Activated CD4-positive, alpha-beta T cell treated with anti-CD3 and anti-CD28 coated beads, Interleukin-10, Interleukin-2, amounts not matched to agents 100 ng/mL and 50 ng/mL, durations not matched to agents 16 hours and 8 hours (primary cell): ENCODE results near the gene ORC2.
"Not testable (repeated sequence)": the region's sequence is repeated elsewhere in the genome, so short reads cannot be mapped to it uniquely, and the experiment has no call there.

ENCODE experiments used
- DNase-seq: peaks from one replicate; pipeline ENCODE4 v3.0.0-alpha.2; 2020

ORC2 gene

DNA sequence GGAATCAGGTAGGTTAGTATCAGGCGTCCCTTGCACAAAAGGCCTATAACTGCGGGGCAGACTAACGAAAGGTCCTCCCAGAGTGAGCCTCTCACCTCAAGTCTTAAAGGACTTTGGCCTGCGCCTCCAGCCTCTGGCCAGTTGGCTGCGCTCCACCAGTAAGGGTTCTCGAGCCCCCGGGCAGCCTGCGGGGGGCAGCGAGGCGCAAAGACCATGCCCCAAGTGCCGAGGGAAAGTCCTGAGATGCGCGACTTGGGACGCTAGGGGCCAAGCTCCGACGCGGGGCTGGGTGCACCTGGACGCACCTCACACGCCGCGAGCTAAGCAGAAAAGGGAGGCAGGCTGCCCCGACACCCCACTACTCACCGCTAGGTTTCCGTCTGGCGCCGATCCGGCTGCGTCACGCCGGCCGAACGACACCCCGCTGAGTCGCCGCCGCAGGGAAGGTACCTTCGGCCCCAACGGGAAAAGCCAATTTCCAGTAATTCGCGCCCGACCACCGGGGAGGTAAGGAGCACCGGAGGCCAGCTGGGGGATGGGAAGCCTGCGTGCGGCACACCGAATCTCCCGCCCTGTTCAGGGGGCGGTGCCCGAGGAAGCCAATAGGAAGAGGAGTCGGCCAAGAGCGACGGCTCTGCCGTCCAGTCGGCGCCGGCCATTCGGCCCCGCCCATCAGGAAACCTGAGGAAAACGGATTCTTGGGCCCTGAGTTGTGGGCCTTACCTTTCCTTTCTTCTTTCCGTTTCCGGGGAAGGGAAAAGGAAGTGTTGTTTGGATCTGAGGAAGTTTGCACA is at the start of gene ORC2:
TSS of gene ORC2 (minus strand) at position 537 of the 794 bp plus-strand sequence. CDS start 5,537 bp downstream, outside the sequence.
- DNase-seq, result peak; percentile 96

DNA sequence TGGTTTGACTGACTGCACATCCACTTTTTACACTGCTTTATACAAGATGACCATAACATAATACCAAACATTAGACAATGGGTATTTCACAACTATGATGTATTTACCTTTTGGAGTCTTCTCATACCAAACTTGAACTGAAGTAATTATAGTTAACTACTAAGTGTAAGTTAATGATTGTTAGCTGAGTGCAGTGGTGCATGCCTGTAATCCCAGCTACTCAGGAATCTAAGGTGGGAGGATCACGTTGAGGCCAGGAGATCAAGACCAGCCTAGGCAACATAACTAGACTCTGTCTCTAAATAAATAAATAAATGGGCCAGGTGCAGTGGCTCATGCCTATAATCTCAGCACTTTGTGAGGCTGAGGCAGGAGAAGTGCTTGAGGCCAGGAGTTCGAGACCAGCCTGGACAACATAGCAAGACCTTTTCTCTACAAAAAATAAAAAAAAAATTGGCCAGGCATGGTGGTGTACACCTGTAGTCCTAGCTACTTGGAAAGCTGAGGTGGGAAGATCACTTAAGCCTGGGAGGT is 44.9 kb upstream of the ORC2 start:
- no peak for DNase-seq

GRCh38 chr2:201007584-201007998 is 44.1 kb upstream of the ORC2 start:
- DNase-seq, result no peak

GRCh38 chr2:201006704-201007103 is 43.2 kb upstream of the ORC2 start:
- DNase-seq, result no peak

DNA sequence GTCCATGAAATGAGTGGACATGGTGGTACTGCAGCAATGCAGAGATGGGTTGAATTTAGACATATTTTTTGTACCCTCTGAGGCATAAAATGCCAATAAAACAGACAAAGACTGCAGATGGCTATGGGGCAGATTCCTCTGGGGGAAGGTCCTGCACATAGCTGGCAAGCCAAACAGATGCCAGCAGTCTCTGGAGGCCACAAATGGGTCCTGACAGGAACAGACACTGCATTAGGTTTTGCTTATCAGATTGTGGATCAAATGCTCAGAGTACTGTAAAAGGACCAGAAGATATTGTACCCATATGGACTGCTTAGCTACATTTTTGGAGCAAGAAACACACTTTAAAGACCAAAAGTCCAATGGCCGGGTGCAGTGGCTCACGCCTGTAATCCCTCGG is 40.9 kb upstream of the ORC2 start:
- no peak for DNase-seq

- DNase-seq, result no peak
Measured at GRCh38 chr2:200993097-200993496, 29.6 kb upstream of the ORC2 start.

DNA sequence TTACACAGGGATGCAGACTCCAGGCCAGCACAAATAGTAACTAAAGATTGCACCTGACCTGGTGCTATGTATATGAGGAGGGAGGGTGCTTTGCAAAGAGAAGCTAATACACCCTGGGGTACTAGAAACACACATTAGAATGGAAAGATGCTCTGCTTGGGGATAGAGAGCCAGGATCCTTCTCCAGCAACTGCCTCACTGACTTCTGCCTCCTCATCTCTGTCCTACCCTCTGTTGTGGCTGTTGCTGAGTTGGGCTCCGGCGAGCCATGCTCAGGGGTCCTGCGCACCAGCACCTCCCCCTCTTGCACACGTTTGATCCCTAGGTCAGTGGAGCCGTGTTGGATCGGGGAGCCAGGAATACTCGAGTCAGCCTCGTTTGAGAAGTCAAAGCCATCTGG is 23.7 kb upstream of the ORC2 start:
- DNase-seq, result no peak

- DNase-seq, result no peak
Measured at GRCh38 chr2:200985799-200986198, 22.3 kb upstream of the ORC2 start.

DNA sequence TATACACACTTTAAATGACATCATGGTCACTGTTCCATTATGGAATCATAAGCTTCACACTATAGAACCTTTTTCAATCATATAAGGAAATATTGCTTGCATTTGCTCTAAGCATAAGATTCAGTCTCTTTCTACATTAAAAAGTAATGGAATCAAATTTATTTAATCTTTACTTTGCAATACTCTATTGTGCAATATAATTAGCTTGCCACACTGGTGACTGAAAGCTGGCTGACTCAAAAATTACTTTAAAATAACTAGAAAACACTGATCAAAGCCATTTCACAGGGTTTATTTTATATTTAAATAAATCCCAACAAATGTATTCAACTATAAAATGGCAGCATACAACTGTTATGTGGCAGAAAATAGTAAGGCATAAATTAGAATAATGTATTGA is 13.2 kb upstream of the ORC2 start:
- DNase-seq, result no peak

- DNase-seq, result no peak
Measured at GRCh38 chr2:200975672-200976071, 12.2 kb upstream of the ORC2 start.

GRCh38 chr2:200970057-200970456 is 6.6 kb upstream of the ORC2 start:
- DNase-seq, result not testable (repeated sequence)

GRCh38 chr2:200968735-200969134 is 5.3 kb upstream of the ORC2 start:
- DNase-seq, result no peak

DNA sequence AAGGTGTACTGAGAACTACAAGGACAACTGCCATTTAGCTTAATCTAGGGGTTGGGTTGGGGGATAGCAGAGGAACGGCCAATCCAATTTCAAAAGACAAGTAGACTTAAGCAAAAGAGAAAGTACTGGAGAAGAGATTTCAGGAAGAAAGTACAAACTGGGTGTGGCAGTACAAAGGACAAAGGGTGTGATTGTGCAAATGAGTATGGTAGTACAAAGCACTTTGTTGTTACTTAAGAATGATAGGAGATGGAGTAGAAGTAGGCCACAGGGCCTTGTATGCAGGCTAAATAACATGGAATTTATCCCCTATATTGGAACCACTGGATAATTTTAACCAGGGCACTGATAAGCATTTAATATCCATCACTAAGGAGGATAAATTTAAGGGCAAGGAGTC is 4.7 kb upstream of the ORC2 start:
- no peak for DNase-seq

GRCh38 chr2:200966770-200967169 is 3.3 kb upstream of the ORC2 start:
- DNase-seq, result peak; percentile 44

- no peak for DNase-seq
Measured at GRCh38 chr2:200964498-200964897, 1.0 kb upstream of the ORC2 start.

DNA sequence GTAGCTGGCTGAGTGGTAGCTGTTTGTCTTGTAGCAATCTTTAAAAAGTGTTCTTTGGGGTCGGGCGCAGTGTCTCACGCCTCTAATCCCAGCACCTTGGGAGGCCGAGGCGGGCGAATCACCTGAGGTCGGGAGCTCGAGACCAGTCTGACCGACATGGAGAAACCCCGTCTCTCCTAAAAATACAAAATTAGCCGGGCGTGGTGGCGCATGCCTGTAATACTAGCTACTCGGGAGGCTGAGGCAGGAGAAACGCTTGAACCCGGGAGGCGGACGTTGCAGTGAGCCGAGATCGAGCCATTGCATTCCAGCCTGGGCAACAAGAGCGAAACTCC is 425 bp upstream of the ORC2 start:
- not testable (repeated sequence) for DNase-seq

DNA sequence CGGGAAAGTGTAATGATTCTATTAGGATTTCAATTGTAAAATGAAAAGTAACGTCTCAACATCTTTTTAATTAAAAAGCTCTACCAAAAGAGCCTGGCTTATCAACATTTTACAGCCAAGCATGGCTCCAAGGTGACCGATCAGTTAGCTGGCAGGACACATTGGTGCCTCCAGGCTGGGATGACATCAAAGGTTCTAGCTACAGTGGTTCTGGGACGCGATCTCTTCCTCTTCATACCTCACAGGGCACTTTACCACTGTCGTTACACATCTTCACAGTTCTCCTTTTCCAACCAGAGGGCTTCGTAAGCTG is 693 bp downstream of the ORC2 start:
- no peak for DNase-seq

DNA sequence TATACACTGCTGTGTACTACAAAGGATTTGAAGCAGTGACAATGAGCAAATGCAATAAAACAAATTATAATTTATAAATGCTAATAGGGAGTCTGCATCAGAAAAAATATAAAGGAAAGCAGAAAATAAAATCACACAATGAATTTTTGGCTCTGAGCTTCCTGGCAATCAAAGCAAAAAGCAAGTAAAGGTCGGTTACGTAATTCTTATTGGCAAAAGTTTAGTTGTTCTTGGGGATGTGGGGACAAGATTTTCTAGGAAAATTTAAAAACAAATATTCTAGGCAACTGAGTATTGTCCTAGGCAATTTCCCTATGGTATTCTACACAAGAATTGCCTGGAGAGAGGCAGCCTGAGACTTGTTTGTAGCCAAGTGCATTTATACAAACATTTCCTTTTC is 1.8 kb downstream of the ORC2 start:
- no peak for DNase-seq

DNA sequence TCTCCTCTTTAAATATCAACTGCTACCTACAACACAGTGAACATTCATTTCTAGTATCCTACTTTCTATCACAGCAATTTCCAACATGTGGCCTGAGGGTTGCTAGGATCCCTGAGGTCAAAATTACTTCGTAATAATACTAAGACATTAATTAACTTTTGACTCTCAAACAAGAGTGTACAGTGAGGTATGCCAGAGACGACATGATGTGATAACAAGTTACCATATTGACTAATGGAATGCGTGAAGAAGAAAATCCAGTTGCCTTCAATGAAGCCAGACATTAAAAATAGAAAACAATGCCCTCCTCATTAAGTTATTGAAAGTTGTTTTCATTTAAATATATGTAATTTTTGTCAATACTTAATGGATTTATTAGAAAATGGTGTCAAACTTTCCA is 13.1 kb downstream of the ORC2 start:
- no peak for DNase-seq

DNA sequence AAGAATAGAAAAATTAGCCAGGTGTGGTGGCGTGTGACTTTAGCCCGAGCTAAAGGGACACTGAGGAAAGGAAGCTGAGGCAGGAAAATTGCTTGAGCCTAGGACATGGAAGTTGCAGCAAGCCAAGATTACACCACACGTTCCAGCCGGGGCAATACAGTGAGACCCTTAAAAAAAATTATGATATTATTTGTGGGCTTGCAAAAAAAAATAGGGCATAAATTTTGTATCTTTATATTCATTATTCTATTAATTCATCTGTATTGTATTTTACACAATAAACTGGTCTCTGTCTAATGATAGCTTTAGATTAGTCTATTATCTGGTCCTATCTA is 18.1 kb downstream of the ORC2 start:
- no peak for DNase-seq

DNA sequence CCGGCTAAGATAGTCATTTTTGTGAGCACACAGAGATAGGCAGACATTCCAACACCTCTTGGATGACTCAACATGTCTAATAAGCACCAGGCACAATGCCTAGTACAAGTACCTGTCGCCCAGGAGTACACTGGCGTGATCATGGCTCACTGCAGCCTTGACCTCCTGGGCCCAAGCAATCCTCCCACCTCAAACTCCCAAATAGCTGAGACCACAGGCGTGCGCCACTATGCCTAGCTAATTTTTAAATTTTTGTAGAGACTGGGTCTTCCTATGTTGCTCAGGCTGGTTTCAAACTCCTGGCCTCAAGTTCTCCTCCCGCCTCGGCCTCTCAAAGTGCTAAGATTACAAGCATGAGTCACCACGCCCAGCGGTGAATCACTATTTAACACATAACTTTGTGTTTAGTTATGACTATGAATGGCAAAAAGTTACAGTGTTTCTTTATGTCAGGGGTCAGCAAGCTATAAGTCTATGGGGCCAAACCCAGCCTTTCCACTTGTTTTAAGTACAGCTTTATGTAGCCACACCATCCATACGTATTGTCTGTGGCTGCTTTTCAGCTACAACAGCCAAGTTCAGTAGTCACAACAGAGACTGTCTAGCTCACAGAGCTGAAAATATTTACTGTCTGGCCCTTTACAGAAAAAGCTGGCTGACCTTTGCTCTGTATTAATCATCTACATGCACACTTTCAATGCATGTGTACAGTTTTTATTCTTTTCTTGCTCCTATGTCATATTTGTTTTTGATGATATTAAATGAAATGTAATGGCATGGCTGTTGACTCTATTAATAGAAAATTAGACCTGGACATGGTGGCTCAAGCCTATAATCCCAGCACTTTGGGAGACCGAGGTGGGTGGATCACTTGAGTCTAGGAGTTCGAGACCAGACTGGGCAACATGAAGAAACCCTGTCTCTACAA is 18.7 kb downstream of the ORC2 start:
- DNase-seq, result peak; percentile 87

- peak; percentile 73 for DNase-seq
Measured at GRCh38 chr2:200943527-200944105, 19.8 kb downstream of the ORC2 start.

- DNase-seq, result no peak
Measured at GRCh38 chr2:200939832-200940231, 23.6 kb downstream of the ORC2 start.
